ENCODE data around the gene KLHL21. TPM values are rescaled to one million over a fixed set of nuclear protein-coding genes. Genes with fewer than 3 reads are reported as not detected.

Gene KLHL21
- total RNA-seq, 1 donor from 2014 or later: 21.3 TPM

DNA sequence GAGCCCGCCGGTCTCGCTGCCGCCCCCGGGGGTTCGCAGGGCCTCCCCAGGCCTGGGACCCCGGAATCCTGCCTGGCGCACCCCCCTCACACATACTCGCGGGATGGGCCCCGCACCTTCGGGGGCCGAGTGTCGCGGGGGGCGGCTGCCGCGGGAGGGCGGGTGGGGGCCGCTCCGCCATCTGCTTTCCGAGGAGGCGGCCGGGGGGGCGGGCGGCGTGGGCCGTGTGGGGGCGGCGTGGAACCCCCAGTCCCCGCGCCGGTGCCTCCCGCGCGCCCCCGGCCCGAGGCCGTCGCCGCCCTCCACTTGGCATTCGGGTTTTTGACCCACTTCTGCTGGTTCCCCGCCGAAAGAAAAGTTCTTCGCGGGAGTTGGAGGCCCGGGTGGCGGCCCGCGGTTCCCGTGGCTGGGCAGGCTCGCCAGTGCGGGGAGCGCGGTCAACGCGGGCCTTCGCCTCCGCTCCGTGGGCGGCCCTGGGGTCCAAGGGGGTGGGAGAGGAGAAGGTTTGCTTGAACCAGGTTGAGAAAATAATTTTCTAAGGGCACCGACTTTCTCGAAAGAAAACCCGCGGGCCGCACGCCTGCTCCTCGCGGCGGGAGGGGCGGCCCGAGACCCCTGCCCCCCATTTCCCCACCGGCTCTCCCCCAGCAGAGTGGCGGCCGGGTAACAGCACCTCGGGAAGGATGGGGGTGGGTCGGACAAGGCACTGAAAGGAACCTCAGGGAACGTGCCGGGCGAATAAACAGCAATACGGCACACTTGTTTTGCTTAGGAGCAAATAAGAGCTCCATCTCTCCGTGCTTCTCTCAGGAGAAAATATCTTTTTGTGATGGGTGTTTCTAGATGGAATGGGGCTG is 12.5 kb upstream of the KLHL21 start:
- Mint-ChIP-seq H3K9me3 (ENCODE audit: low read depth) (no peaks in the 10 kb centered on the region), H3K4me3 (ENCODE audit: low read depth) (peak overlapping the region; percentile 72), H3K4me1 (ENCODE audit: low read depth) (peaks cover 13% of the 10 kb centered on the region), H3K36me3 (ENCODE audit: insufficient read depth) (peaks cover 4% of the 10 kb centered on the region), H3K27me3 (no peaks in the 10 kb centered on the region), H3K27ac (peak overlapping the region; percentile 87)
- DNase-seq (ENCODE audit: low spot score, unreplicated experiment): no peak
- TF ChIP-seq, protein P1, sequence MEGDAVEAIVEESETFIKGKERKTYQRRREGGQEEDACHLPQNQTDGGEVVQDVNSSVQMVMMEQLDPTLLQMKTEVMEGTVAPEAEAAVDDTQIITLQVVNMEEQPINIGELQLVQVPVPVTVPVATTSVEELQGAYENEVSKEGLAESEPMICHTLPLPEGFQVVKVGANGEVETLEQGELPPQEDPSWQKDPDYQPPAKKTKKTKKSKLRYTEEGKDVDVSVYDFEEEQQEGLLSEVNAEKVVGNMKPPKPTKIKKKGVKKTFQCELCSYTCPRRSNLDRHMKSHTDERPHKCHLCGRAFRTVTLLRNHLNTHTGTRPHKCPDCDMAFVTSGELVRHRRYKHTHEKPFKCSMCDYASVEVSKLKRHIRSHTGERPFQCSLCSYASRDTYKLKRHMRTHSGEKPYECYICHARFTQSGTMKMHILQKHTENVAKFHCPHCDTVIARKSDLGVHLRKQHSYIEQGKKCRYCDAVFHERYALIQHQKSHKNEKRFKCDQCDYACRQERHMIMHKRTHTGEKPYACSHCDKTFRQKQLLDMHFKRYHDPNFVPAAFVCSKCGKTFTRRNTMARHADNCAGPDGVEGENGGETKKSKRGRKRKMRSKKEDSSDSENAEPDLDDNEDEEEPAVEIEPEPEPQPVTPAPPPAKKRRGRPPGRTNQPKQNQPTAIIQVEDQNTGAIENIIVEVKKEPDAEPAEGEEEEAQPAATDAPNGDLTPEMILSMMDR (IDR thresholded peaks at IDR 0.05; ENCODE audit: unreplicated experiment): no peak

DNA sequence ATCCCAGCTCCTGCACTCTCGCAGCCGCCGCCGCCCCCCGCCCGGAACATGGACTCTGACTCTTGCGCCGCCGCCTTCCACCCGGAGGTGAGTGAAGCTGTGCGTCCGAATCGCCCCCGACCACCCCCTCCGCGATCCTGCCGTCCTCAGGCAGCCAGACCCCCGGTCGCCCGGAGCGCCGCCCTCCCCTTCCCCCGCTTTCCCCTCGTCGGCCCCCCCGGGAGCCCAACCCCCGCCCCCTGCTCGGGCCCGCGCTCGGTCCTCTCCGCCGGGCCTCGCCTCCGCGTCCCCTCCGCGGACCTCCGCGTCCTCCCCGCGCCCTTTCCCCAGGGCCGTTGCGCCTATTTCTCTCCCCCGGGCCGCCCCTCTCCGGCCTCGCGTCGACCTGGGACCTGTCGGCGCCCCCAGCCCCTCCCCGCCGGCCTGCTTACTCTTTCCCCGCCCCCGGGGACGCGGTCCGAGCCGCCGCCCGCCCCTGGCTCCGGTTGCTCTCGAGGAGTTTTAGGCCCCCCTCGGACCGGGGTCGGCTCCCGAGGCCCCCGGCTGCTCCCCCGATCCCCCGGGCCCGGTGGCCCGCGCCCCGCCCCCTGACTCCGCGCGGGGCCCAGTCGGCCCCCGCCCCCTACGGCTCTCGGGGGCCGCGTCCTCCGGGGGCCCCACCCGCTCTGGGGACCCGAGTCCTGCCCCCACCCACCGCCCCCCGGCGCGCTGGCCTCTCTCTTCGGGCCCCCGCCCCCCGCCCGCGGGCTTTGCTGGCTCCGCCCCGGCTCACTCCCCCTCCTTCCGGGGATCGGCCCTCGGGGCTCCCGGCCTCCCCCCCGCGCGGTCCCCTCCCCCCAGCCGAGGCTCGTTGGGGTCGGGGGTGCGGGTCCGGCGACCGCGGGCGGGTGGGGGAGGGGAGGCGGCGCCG is 11.6 kb upstream of the KLHL21 start:
- no peaks in the 10 kb centered on the region for H3K27me3 Mint-ChIP-seq
- no peak overlapping the region for H3K27ac Mint-ChIP-seq
- H3K9me3 Mint-ChIP-seq (ENCODE audit: low read depth): no peaks in the 10 kb centered on the region
- TF ChIP-seq, protein P1 (IDR thresholded peaks at IDR 0.05; ENCODE audit: unreplicated experiment): no peak
- H3K36me3 Mint-ChIP-seq (ENCODE audit: insufficient read depth): peaks cover 1% of the 10 kb centered on the region
- peak; percentile 50 for DNase-seq (ENCODE audit: low spot score, unreplicated experiment)
- H3K4me3 Mint-ChIP-seq (ENCODE audit: low read depth): peak overlapping the region; percentile 77
- H3K4me1 Mint-ChIP-seq (ENCODE audit: low read depth): peaks cover 15% of the 10 kb centered on the region

GRCh38 chr1:6613361-6614018 is 10.8 kb upstream of the KLHL21 start, which contains the start of gene PHF13:
Gene PHF13, plus strand, starts transcription at chr1:6613731. Its CDS starts 336 bp downstream, at chr1:6614067.
- peak within 1 kb of the TSS; percentile 96 for H3K27ac Mint-ChIP-seq
- TF ChIP-seq, protein P1 (IDR thresholded peaks at IDR 0.05; ENCODE audit: unreplicated experiment): no peak
- no peaks in the 10 kb centered on the region for H3K9me3 Mint-ChIP-seq (ENCODE audit: low read depth)
- DNase-seq (ENCODE audit: low spot score, unreplicated experiment): peak; percentile 100
- H3K4me1 Mint-ChIP-seq (ENCODE audit: low read depth): peaks cover 15% of the 10 kb centered on the region
- H3K36me3 Mint-ChIP-seq (ENCODE audit: insufficient read depth): no peaks in the 10 kb centered on the region
- H3K27me3 Mint-ChIP-seq: no peaks in the 10 kb centered on the region
- peak within 1 kb of the TSS; percentile 77 for H3K4me3 Mint-ChIP-seq (ENCODE audit: low read depth)

DNA sequence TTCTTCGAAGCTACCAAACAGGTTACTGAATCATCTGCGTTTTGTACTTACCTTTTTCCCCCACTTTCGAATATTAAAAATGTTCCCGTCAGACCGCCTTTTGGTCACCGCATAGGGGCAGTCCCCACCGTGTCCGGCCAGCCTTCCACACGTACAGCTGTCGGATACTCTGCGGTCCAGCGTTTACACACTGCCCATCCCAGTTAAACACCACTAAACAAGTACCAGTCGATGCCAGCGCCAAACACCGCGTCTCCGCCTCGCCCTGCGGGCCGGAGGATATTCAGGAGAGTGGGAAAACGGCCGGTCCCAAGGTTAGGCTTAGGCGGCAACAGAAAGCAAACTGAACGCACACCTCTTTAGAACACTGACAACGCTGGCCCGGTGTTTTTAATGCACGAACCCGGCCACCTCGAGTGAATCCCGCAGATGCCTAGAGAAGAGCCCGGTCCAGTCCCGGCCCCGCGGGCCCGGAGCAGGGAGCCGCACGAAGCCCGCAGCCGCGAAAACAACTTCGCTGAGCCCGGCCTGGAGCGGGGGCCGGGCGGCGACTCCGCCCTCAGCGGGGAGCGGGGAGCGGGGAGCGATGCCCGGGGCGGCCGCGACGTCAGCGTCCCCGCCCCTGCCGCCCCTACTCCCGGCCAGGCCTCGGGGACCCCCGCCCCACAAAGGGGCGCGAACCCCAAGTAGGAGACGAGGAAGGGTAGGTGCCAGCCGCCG is 10.1 kb upstream of the KLHL21 start:
- peak overlapping the region; percentile 96 for H3K27ac Mint-ChIP-seq
- H3K4me3 Mint-ChIP-seq (ENCODE audit: low read depth): peak overlapping the region; percentile 77
- H3K36me3 Mint-ChIP-seq (ENCODE audit: insufficient read depth): no peaks in the 10 kb centered on the region
- TF ChIP-seq, protein P1 (IDR thresholded peaks at IDR 0.05; ENCODE audit: unreplicated experiment): no peak
- H3K9me3 Mint-ChIP-seq (ENCODE audit: low read depth): no peaks in the 10 kb centered on the region
- H3K27me3 Mint-ChIP-seq: no peaks in the 10 kb centered on the region
- peaks cover 15% of the 10 kb centered on the region for H3K4me1 Mint-ChIP-seq (ENCODE audit: low read depth)
- DNase-seq (ENCODE audit: low spot score, unreplicated experiment): peak; percentile 34
